ENCODE measurements around the gene SLC7A8. TPM values are rescaled to one million over a fixed set of nuclear protein-coding genes. Genes with fewer than 3 reads are reported as not detected.

SLC7A8 gene
- total RNA-seq, 2 experiments from 2014 or later: 0.73 to 0.80 TPM

DNA sequence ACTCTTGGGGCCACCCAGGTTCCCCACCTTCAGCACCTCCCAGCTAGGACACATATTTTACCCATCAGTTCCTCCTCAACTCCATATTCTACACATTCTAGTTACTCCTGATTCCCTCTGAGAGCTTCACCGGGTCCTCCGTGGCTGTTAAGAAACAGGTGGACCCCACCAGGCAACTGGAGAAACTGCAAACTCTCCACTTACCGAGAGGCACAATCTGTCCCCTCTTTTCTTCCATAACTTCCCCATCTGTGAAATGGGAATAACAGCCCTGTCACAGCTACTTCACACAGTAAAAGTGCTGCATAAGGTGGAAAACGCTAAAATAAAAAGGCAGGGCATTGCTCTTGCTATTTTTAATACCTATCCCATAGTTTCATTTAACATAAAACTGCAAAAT, 1.5 kb downstream of the SLC7A8 start:
- H3K4me1 Mint-ChIP-seq (ENCODE audit: low read depth): no peaks in the 10 kb centered on the region
- Histone ChIP-seq H3K9me3 (ENCODE audit: control insufficient read depth in 1 of 2, insufficient read depth in 1 of 2, low read length in 2 of 2) (no peaks in the 10 kb centered on the region), H3K4me1 (ENCODE audit: insufficient read depth, low read length) (peaks cover 21% of the 10 kb centered on the region), H3K36me3 (ENCODE audit: insufficient read depth, low read length) (no peaks in the 10 kb centered on the region), H3K4me3 (ENCODE audit: low read length) (no peak overlapping the region), H3K27me3 (ENCODE audit: control insufficient read depth in 1 of 2, insufficient read depth in 2 of 2, low read length in 2 of 2) (peaks cover 19 to 25% of the 10 kb centered on the region in 2 experiments), H3K27ac (ENCODE audit: low read depth in 1 of 2, low read length in 2 of 2) (no peak overlapping the region)
- H3K9me3 Mint-ChIP-seq: no peaks in the 10 kb centered on the region
- no peak for TF ChIP-seq CTCF (IDR thresholded peaks at IDR 0.05)
- ChIA-PET POLR2A (interaction anchor here (0.7 to 1.7 kb wide), 4 partner anchors 9 to 185 kb away, joined by 3 to 10 read pairs (median 4); partner anchors contain the start of genes ACIN1 and C14orf119), CTCF (interaction anchor here (1.1 to 2.4 kb wide), 5 partner anchors 11 to 198 kb away, joined by 3 to 10 read pairs (median 4); no protein-coding TSS in a partner anchor)
- no peaks in the 10 kb centered on the region for H3K36me3 Mint-ChIP-seq (ENCODE audit: low read depth)
- H3K27ac Mint-ChIP-seq: no peak overlapping the region
- no peak for DNase-seq
- no peak overlapping the region for H3K4me3 Mint-ChIP-seq
- intact Hi-C loops (cut with DNase I, micrococcal nuclease): loop anchor here in 1 of 2 experiments (2.0 to 10.0 kb wide), 2 partner anchors 111 to 197 kb away; partner anchors contain the start of gene AJUBA
- no peak for ATAC-seq (ENCODE audit: poor library complexity)
- peaks cover 16% of the 10 kb centered on the region for H3K27me3 Mint-ChIP-seq

GRCh38 chr14:23181453-23181852, 2.0 kb downstream of the SLC7A8 start:
- Mint-ChIP-seq H3K4me3 (no peak overlapping the region), H3K36me3 (ENCODE audit: low read depth) (no peaks in the 10 kb centered on the region), H3K4me1 (ENCODE audit: low read depth) (no peaks in the 10 kb centered on the region), H3K27ac (no peak overlapping the region), H3K27me3 (peaks cover 16% of the 10 kb centered on the region), H3K9me3 (no peaks in the 10 kb centered on the region)
- H3K27me3 ChIP-seq (ENCODE audit: control insufficient read depth in 1 of 2, insufficient read depth in 2 of 2, low read length in 2 of 2): peaks cover 19 to 25% of the 10 kb centered on the region in 2 experiments
- no peak overlapping the region for H3K4me3 ChIP-seq (ENCODE audit: low read length)
- H3K9me3 ChIP-seq (ENCODE audit: control insufficient read depth in 1 of 2, insufficient read depth in 1 of 2, low read length in 2 of 2): no peaks in the 10 kb centered on the region
- ChIA-PET CTCF (interaction anchor here (1.1 to 2.4 kb wide), 4 partner anchors 12 to 199 kb away, joined by 3 to 10 read pairs (median 4); no protein-coding TSS in a partner anchor), POLR2A (interaction anchor here (1.1 to 1.7 kb wide), 3 partner anchors 9 to 86 kb away, joined by 3 to 10 read pairs (median 6); partner anchors contain the start of genes ACIN1 and C14orf119)
- ATAC-seq (ENCODE audit: poor library complexity) (no peak), DNase-seq (no peak)
- H3K36me3 ChIP-seq (ENCODE audit: insufficient read depth, low read length): no peaks in the 10 kb centered on the region
- no peak for TF ChIP-seq CTCF (IDR thresholded peaks at IDR 0.05)
- intact Hi-C loops (cut with DNase I, micrococcal nuclease): loop anchor here in 1 of 2 experiments (10.0 kb wide), 1 partner anchor 197 kb away; the partner anchor contains the start of gene AJUBA
- H3K27ac ChIP-seq (ENCODE audit: low read depth in 1 of 2, low read length in 2 of 2): no peak overlapping the region
- H3K4me1 ChIP-seq (ENCODE audit: insufficient read depth, low read length): peaks cover 21% of the 10 kb centered on the region

DNA sequence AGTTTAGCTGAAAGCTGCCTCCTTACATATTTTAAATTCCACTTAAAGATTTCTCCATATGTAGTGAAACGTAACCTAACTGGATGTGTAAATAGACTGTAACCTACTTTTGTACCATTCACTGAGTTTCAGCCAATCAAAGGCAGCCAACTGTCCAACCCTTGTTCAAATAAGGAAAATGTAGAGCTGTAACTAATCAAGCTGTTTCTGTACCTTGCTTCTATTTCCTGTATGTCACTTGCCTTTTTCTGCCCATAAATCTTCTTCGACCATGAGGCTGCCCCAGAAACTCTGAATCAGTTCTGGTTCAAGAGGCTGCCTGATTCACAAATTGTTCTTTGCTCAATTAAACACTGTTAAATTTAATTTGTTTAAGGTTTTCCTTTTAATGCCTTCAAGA, 6.3 kb downstream of the SLC7A8 start:
- H3K36me3 ChIP-seq (ENCODE audit: insufficient read depth, low read length): no peaks in the 10 kb centered on the region
- ChIA-PET POLR2A (interaction anchor here (1.0 kb wide), 1 partner anchor 82 kb away, joined by 4 read pairs; the partner anchor contains the start of genes ACIN1 and C14orf119), CTCF (interaction anchor here (1.1 kb wide), 1 partner anchor 10 kb away, joined by 3 read pairs; no protein-coding TSS in a partner anchor)
- peaks cover 20% of the 10 kb centered on the region for H3K4me1 Mint-ChIP-seq (ENCODE audit: low read depth)
- H3K9me3 Mint-ChIP-seq: no peaks in the 10 kb centered on the region
- intact Hi-C loops (cut with DNase I, micrococcal nuclease): no loop called here
- no peak for TF ChIP-seq CTCF (IDR thresholded peaks at IDR 0.05)
- peaks cover 30% of the 10 kb centered on the region for H3K27me3 Mint-ChIP-seq
- no peaks in the 10 kb centered on the region for H3K36me3 Mint-ChIP-seq (ENCODE audit: low read depth)
- H3K4me3 ChIP-seq (ENCODE audit: low read length): no peak overlapping the region
- no peak overlapping the region for H3K4me3 Mint-ChIP-seq
- H3K27ac ChIP-seq (ENCODE audit: low read depth in 1 of 2, low read length in 2 of 2): no peak overlapping the region
- peaks cover 14% of the 10 kb centered on the region for H3K4me1 ChIP-seq (ENCODE audit: insufficient read depth, low read length)
- ATAC-seq (ENCODE audit: poor library complexity) (no peak), DNase-seq (no peak)
- H3K9me3 ChIP-seq (ENCODE audit: control insufficient read depth in 1 of 2, insufficient read depth in 1 of 2, low read length in 2 of 2): no peaks in the 10 kb centered on the region
- H3K27me3 ChIP-seq (ENCODE audit: control insufficient read depth in 1 of 2, insufficient read depth in 2 of 2, low read length in 2 of 2): peaks cover 10 to 22% of the 10 kb centered on the region in 2 experiments
- no peak overlapping the region for H3K27ac Mint-ChIP-seq
